CD4-positive, alpha-beta T cell treated with Interferon gamma for 1 hour (primary cell): ENCODE measurements around the gene NUTM2A.
A peak's percentile ranks its signal among the peaks of the same experiment; 100 is the strongest.
"Not testable (repeated sequence)": the region's sequence is repeated elsewhere in the genome, so short reads cannot be mapped to it uniquely, and the experiment has no call there.

Experiments
- DNase-seq: peaks from one replicate; pipeline ENCODE4 v3.0.0-alpha.2; 2020

NUTM2A gene, protein sequence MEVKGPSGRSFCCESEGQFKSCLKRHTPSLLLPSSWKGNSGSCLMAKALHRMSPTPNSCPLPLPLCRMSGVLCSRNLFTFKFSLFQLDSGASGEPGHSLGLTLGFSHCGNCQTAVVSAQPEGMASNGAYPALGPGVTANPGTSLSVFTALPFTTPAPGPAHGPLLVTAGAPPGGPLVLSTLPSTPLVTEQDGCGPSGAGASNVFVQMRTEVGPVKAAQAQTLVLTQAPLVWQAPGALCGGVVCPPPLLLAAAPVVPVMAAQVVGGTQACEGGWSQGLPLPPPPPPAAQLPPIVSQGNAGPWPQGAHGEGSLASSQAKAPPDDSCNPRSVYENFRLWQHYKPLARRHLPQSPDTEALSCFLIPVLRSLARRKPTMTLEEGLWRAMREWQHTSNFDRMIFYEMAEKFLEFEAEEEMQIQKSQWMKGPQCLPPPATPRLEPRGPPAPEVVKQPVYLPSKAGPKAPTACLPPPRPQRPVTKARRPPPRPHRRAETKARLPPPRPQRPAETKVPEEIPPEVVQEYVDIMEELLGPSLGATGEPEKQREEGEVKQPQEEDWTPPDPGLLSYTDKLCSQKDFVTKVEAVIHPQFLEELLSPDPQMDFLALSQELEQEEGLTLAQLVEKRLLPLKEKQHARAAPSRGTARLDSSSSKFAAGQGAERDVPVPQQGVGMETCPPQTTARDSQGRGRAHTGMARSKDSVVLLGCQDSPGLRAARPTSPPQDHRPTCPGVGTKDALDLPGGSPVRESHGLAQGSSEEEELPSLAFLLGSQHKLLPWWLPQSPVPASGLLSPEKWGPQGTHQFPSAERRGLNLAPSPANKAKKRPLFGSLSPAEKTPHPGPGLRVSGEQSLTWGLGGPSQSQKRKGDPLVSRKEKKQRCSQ

DNA sequence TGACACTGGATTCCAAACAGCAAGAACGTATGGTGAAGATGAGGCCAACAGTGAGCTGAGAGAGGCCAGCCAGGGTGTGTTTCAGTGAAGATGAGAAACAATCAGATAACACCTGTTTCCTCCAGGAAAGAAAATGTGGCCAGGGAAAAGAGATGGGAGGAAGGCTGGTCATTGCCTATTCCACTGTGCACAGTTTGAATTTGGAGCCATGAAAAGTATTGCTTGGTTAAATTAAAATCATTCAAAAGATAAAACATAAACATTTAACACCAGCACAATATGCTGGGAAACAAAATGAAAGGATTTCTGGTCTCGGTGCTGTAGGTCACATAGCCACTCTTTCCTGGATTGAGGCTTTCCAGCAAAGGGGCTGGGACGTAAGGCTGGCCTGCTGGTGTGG, at the start of gene NUTM2A:
Gene NUTM2A, plus strand, starts transcription at position 301 of the 400 bp plus-strand sequence. CDS start 383 bp downstream, outside the sequence.
- DNase-seq: not testable (repeated sequence)

DNA sequence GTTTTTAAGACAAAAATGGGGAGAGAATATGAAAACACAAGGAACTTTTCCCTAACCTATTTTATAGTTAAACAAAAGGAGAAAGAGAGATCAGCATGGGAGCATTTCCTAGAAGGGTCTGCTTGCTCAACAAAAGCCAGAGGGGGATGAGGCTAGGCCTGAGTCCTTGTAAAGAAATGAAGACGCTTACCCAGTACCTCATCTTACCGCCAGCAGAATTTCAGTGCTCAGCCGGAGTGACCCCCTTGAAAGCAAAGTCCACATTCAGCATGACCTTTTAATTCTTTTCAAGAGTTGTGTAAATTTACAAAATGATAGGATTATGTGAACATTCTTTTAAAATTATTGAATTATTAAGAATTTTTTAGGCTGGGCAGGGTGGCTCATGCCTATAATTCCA, 47.7 kb upstream of the NUTM2A start:
- DNase-seq: not testable (repeated sequence)

DNA sequence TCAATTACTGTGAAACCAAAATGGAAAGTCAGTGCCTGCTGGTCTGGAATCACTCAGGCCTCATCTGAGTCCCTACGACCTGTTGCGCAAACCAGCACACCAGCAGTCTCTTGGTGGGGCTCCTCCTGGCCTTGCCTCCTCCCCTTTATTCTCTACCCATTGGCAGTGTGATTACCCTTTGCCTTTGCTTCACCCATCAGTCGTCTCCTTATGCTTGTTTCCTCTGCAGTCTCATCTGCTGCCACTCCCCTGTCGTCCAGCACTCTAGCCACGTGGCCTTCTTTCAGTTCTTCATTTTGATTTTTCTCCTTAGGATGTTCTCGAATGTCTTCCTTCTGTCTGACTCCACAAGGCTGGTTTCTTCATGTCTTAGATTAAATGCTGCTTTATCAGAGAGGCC, 40.8 kb upstream of the NUTM2A start:
- peak; percentile 39 for DNase-seq

DNA sequence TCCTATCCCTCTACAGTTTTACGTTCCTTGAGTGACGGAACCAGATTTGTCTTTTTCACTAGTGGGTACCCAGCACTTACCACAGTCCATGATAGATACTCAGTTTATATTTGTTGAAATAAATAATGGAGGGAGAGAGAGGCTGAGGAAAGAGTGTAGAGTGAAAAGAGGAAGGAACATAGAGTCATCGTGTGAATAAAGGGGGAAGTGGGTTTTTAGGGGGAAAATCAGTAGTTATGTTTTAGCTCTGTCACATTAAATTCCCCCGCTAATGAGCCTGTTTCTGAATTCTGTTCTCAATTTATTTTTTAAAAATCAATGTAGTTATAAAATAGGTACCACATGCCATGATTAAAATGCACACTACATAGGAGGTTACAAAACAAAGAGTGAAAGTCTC, 39.2 kb upstream of the NUTM2A start:
- not testable (repeated sequence) for DNase-seq

DNA sequence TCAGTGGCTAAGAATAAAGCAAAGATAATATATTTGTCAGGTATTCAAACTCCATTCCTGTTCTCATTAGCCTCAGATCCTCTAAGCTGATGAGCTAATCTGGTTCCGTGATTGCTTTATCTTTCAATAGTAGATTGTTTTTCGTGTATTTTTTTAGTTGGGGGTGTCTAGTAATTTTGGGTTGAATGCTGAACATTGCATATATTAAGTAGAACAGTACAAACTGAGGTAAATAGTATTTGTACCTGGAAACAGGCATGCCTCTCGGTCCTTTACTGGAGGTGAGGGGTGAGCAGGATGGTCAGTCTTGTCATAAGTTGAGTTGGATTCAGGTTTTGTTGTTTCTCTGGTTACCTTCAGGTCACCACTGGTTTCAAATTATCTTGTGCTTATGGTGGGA, 37.7 kb upstream of the NUTM2A start:
- not testable (repeated sequence) for DNase-seq

DNA sequence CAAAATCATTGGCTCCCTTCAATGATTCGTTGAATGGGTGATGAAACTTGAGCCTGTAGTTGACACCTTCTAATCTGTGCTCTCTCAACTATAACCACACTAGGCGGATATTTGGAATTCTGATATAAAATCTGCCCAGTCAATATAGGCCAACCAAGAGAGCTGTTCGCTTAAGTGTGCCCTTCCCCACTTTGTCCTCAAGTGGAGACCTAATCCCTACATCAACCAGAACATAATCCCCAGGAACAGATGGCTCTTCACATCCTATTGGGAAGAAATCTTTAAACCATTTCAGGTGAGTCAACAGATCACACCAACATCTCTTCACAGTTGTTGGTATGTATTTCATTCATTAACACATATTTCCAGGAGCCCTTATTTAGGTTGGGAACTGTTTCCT, 33.4 kb upstream of the NUTM2A start:
- not testable (repeated sequence) for DNase-seq

DNA sequence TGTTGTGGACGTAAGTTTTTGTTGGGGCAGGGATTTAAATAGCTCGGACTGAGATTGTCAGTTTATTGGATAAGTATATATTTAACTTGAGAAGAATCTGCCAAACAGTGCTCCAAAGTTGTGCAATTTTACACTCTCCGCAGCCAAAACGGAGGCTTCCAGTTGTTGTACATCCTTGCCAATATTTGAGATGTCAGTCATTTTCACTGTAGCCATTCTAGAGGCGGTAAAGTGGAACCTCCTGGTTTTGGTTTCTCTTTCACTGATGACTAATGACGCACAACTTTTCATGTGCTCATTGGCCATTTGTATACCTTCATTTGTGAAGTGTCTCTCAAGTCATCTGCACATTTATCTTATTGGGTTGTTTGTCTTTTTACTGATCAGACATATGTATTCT, 24.3 kb upstream of the NUTM2A start:
- peak; percentile 2 for DNase-seq

DNA sequence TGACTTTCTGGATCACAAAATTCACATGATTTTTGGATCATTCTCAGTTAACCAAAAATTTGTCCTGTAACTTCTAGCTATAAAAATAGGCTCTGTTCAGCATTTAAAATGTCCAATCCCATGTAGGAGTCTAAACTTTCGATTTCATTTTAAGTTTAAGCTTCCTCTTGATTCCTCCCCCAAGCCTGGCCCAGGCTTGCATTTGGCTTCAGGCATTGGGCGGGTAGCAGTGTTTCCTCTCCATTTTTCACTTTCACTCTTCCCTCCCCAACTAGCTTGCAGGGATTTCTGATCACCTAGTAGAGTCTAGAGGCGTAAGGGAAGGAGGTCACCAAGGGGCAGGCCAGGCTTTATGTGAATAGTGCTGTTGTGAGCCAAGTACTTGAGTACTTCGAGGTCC, 20.4 kb upstream of the NUTM2A start:
- DNase-seq: not testable (repeated sequence)

DNA sequence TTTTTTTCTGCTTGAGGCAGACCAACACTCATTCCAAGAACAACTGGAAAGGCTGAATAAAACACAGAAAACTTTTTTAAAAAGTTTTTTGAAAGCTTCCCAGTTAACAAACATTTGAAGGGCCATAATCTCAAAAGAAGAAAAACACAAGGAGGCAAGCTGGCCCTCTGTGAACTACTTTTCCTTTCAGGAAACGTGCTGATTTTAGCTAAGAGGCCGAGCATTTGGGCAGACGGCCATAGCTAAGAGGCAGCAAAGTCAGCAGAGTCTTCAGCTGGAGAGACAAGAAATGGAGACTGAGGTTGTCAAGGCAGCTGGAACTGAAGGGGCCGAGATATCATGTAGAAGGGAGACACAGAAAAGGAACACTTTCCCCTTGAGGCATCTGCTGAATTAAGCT, 18.3 kb upstream of the NUTM2A start:
- not testable (repeated sequence) for DNase-seq

DNA sequence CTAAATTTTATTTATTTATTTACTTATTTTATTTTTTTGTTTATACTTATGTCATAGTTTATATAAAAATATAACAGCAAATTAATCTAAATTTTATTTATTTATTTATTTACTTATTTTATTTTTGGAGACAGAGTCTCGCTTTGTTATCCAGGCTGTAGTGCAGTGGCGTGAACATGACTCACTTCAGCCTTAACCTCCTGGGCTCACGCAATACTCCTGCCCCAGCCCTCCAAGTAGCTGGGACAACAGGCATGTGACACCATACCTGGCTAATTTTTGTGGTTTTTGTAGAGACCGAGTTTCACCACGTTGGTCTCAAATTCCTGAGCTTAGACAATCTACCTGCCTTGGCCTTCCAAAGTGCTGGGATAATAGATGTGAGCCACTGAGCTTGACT, 14.9 kb upstream of the NUTM2A start:
- DNase-seq: not testable (repeated sequence)

DNA sequence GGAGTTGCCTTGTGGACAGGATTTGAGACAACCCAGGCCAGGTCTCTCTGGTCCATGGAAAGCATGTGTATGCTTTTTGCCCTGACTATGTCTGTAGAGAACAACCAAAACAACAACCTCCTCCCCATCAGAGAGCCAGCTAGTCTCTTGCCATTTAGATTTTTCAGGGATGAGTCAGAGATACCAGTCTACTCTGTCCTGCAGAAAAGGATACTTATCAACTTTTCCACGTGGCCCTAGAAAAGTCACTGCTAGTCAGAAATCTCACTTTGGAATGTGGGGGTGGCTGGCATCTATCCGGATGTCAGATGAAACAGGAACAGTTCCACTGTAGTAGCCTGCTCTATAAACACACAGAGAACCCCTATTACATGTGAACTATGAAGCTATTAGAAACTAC, 13.4 kb upstream of the NUTM2A start:
- DNase-seq: not testable (repeated sequence)

DNA sequence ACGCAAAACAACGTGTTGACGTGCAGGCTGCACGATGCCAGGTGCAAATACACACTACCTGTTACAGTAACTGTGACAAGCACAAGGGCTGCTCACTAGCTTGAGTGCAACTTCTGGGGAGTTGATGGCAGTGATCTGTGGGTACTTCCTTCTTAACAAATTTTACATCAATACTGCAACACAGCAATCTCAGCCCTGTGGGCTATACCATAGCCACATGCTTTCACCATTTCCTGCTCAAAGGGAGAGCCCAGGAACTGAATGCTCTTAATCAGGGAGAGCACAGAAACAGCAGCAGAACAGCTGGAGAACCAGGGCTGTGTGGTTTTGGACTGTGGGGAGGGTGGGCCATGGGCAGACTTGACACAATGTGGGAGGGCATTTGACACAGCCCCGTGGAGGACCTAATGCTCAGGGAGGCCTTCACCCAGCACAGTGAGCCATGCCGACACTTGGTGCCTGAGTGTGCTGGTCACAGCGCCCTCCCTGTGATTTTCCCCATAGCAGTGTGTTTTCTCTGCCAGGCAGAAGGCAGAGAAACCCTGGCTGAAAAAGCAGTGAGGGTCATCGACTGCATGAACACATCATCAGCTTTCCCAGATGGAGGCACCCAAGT, 12.0 kb upstream of the NUTM2A start:
- not testable (repeated sequence) for DNase-seq

DNA sequence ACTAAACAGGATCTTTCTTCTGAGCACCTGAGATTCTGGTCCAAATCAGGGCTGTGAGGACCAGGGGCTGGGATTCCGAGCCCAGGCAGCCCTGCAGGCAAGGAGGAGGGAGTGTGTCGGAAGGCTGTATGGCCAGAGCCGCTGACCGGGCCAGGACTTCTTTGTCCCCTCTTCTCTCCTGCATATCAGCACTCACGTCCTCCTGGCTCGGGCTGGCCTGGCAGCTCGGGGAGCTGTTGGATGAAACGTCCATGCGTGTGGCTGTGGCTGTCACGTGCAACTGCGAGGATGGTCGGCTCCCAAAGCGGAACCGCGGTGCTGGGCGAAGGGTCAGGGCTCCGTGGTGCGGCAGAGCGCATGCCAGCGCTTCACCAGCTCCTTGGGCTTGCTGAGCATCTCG, 11.4 kb upstream of the NUTM2A start:
- not testable (repeated sequence) for DNase-seq

DNA sequence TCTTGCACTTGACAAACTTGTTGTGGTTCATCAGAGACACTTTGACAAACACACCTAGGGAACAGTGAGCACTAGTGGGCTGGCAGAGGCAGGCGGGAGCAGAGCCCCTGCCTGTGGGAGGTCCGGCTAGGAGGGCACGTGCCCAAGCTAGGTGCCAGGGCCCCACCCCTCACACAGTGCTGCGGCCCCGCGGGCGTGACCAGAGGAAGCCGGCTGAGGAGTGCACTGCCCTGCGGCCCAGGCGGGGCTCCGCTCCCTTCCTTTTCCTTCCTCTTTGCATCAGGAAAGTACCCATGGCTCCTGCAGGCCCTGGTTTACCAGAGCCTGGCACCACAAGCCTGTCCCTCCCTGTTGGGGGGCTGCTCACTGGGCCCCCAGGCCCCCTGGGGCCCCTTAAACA, 9.1 kb upstream of the NUTM2A start:
- peak; percentile 22 for DNase-seq

DNA sequence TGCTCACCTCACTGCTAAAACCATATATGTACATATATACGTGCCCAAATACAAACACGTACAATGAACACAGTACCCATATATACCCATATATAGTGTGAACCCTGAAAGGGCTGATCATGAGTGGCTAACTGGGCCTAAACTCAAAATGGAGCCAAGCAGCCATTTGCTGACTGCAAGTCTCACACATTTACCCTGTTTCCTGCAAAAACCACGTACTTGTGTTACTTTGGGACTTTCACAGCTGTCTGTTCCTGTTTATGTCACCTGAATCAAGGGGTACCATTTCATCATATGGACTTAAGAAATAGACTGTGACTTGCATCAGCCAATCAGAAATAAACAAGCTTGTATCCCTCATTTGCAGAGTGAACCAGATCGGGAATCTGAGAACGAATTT, 5.9 kb upstream of the NUTM2A start:
- DNase-seq: not testable (repeated sequence)

DNA sequence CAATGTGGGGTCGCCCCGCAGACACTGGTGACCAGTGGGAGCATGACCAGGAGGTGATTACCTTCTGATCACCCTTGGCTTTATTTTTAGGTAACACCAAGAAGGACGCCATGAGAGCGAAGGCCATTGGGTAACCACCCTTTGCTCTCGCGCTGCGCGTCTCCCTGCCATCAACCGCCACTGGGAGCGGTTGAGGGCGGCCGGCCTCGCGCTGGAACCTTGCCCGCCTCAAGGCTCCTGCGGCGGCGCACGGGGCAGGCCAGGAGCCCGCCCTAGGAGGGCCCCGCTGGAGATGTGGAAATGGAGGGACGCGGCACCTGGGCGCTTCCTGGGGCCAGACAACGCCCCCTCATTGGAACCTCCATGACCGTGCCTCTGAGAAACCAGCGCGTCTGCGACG, 2.5 kb upstream of the NUTM2A start:
- DNase-seq: not testable (repeated sequence)

DNA sequence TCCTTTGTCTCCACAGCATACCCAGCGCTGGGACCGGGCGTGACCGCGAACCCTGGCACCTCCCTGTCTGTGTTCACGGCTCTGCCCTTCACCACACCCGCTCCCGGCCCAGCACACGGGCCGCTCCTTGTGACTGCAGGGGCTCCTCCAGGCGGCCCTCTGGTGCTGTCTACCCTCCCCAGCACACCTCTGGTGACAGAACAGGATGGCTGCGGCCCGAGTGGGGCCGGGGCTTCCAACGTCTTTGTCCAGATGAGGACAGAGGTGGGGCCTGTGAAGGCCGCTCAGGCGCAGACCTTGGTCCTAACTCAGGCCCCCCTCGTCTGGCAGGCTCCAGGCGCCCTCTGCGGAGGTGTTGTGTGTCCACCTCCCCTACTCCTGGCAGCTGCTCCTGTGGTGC, 3.0 kb downstream of the NUTM2A start:
- DNase-seq: not testable (repeated sequence)

DNA sequence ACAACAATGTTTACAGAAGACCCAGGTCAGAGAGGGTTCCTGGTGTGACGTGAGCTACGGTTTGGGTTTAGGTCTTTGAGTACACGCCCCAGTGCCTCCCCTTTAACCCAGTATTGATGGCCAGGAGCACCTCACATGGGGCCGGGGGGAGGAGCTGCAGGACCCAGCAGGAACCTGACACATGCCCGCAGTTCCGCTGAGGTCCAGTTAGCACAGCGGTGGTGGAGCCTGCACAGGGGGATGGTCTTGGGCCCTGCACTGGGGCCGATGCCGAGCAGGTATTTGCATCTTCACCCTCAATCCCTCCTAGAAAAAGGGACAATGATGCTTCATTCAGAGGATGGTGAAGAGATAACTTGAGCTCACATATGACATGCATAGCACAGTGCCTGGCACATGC, 4.0 kb downstream of the NUTM2A start:
- not testable (repeated sequence) for DNase-seq

DNA sequence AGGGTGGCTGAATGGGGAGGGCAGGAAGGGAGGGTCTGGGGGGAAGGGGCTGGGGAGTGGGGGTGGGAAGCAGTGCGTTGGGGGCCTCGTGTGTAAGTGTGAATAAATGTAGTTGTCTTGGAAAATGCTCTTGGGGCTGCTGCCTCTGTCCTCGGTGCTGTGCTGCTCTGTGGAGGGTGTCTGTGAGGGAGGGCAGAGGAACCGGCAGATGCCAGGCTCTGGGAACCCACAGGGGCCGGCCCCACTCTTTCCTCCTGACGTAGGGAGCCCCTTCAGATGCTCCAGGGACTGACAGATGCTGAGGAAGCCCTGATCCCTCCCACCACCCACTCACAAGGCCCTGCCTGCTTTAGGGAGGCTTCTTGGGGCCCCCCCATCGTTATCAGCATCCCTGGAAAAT, 9.6 kb downstream of the NUTM2A start:
- DNase-seq: not testable (repeated sequence)

DNA sequence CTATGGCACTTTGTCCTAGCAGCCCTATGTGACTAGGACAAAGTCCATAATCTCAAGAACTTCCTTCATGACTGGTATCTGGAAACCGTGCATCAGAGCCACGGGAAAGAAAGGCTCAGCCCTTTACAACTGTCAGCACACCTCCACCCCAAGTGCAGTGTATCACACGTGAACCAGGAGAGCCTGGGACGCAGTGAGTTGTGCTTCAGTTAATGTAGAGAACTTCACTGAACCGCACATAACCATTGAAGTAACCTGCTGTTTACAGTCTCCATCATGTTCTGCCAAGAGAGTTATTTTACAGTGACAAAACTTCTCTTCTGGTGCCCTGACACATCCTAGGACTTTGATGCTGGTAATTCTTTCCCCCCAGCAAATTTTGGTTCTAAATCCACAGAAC, 12.0 kb downstream of the NUTM2A start:
- not testable (repeated sequence) for DNase-seq

DNA sequence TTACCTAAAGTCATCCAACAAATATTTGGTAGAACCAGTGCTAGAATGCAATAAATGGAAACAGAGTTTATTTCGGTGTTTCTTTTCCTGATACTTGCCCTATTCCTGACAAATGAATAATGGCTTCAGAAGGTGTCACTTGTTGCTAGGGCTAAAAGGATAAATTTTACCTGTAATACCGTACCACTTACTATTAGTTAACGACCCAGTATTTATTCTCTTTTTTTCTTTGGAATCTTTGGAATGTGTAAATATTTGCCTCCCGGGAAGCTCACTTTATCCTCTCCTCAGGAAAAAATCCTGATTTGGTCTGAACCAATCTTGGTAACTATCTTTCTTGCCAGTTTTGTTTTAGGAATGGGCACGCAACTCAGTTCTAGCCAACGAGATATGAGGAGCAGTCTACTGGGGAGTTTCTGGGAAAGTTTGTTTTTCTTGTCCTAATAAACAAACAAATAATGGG, 14.1 kb downstream of the NUTM2A start:
- DNase-seq: not testable (repeated sequence)

DNA sequence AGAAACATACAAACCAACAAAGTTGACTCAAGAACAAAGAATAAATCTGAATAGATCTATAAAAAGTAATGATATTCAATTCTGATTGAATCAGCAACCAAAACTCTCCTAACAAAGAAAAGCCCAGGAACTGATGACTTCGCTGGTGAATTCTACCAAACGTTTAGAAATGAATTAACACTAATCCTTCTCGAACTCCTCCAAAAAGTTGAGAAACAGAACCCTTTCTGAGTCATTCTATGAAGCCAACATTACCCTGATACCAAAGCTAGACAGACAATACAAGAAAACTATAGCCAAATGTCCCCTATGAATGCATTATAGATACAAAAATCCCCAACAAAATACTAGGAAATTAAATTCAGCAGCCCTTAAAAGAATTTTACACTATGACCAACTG, 16.9 kb downstream of the NUTM2A start:
- not testable (repeated sequence) for DNase-seq

DNA sequence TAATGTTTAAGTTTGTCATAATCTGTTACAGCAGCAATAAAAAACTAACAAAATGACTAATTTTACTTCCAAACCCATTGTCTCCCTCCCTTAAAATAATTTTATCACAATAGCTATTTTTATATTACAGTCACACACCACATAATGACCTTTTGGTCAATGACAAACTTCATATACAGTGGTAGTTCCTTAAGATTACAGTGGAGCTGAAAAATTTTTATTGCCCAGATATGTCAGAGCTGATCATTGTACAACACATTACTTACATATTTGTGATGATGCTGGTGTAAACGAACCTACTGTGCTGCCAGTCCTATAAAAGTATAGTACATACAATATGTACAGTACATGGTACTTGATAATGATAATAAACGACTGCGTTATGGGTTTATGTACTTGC, 22.1 kb downstream of the NUTM2A start:
- not testable (repeated sequence) for DNase-seq
